Small intestine (tissue), 7 donors: ENCODE data around the gene RFX2. TPM values are rescaled to one million over a fixed set of nuclear protein-coding genes. Genes with fewer than 3 reads are reported as not detected.

Experiments used
- DNase-seq, 2 donors: peaks; one replicate each; pipeline versions ENCODE4 v3.0.0 to v3.0.0-alpha.2; 2013
- FAIRE-seq: peaks from 2 replicates; lab custom pipeline; 2012; peaks lifted over from hg19 to GRCh38; lab: Jason Lieb, UNC
- H3K27ac ChIP-seq, 3 donors: one replicate each; pipeline ENCODE4 v1.5.1; 2013; ENCODE audit warnings: low read length in 2 of 3, mild to moderate bottlenecking in 2 of 3, control low read depth in 1 of 3, inconsistent platforms in 1 of 3, low read depth in 1 of 3, moderate library complexity in 1 of 3
- H3K27me3 ChIP-seq, 3 donors: one replicate each; pipeline ENCODE4 v1.6.1; 2013; ENCODE audit warnings: low read length in 3 of 3, inconsistent platforms in 1 of 3; ENCODE audit not compliant: control insufficient read depth in 3 of 3, insufficient read depth in 3 of 3
- H3K36me3 ChIP-seq, 3 donors: one replicate each; pipeline ENCODE4 v1.6.1; 2013; ENCODE audit warnings: low read length in 3 of 3, inconsistent platforms in 1 of 3, low read depth in 1 of 3, mild to moderate bottlenecking in 1 of 3, moderate library complexity in 1 of 3; ENCODE audit not compliant: control insufficient read depth in 3 of 3, insufficient read depth in 2 of 3
- H3K4me1 ChIP-seq, 3 donors: one replicate each; pipeline ENCODE4 v1.6.1; 2013; ENCODE audit warnings: low read length in 2 of 3, inconsistent platforms in 1 of 3, low read depth in 1 of 3, mild to moderate bottlenecking in 1 of 3, moderate library complexity in 1 of 3; ENCODE audit not compliant: control insufficient read depth in 3 of 3, insufficient read depth in 2 of 3
- H3K4me3 ChIP-seq, 3 donors: one replicate each; pipeline ENCODE4 v1.5.1; 2013; ENCODE audit warnings: low read length in 3 of 3, control low read depth in 1 of 3, inconsistent platforms in 1 of 3, low read depth in 1 of 3, mild to moderate bottlenecking in 1 of 3, moderate library complexity in 1 of 3
- H3K9me3 ChIP-seq, 2 donors: one replicate each; pipeline ENCODE4 v1.6.1; 2013; ENCODE audit warnings: low read depth in 1 of 2, low read length in 1 of 2; ENCODE audit not compliant: control insufficient read depth in 2 of 2, insufficient read depth in 1 of 2
- WGBS, 3 donors: extraction: QIAGEN DNeasy Blood & Tissue Kit; methylation state at CpG; one replicate each; pipeline ENCODE4 v1.1.7; 2013; 5-methylcytosine and 5-hydroxymethylcytosine counted together
- polyA plus RNA-seq, 4 donors: library from polyadenylated mRNA; stranded (reverse) in 3 of 4; unstranded in 1 of 4; fragments of 200-250 nt in 3 of 4; fragments of 120-200 nt in 1 of 4; gene quantifications; one replicate each; pipeline versions ENCODE4 v1.2.1 to v1.2.3, GENCODE V29; 2013
- donor health status: healthy with polysubstance abuse.
- donor health status: control.
- donor health status: control.
- donor health status: Bipolar disorder and iron deficiency.
- donor health status: healthy.

The RFX2 gene
- polyA plus RNA-seq, 4 donors: 1.1 to 9.1 (median 2.3) TPM

DNA sequence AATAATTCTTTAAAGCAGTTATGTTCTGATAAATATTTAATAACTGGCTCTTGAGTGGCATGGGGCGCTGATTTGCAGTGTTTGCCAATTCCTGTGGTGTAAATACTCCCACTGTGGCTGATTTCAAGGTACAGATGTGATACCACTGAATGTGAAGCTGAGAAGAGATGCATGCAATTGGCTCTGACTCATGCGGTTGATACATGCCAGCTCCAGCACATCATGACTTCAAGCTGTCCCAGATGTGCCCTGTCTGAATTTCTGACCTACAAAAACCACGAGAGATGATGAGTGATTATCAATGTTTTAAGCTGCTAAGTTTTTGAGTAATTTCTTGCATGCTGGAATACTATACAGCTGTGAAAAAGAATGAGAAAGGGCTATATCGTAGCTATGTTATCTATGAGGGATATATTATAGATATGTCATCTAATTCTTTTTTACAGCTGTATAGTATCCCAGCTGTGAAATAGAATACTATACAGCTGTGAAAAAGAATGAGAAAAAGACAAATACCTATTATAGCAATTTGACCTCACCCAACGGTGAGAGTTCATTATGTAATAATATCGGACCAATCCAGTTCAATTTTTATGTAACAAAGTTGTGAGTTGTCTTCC lies 17.5 kb upstream of the RFX2 start:
- no peaks in the 10 kb centered on the region for H3K36me3 ChIP-seq
- H3K27me3 ChIP-seq: no peaks in the 10 kb centered on the region
- WGBS, 3 donors: 83 to 87% (median 86%) methylated on average over 6 of the region's 6 CpGs
- H3K9me3 ChIP-seq: peaks cover 0 to 22% of the 10 kb centered on the region in 2 donors
- no peaks in the 10 kb centered on the region for H3K4me1 ChIP-seq
- H3K4me3 ChIP-seq: no peak overlapping the region
- no peak for FAIRE-seq
- H3K27ac ChIP-seq: no peak overlapping the region
- DNase-seq: no peak

DNA sequence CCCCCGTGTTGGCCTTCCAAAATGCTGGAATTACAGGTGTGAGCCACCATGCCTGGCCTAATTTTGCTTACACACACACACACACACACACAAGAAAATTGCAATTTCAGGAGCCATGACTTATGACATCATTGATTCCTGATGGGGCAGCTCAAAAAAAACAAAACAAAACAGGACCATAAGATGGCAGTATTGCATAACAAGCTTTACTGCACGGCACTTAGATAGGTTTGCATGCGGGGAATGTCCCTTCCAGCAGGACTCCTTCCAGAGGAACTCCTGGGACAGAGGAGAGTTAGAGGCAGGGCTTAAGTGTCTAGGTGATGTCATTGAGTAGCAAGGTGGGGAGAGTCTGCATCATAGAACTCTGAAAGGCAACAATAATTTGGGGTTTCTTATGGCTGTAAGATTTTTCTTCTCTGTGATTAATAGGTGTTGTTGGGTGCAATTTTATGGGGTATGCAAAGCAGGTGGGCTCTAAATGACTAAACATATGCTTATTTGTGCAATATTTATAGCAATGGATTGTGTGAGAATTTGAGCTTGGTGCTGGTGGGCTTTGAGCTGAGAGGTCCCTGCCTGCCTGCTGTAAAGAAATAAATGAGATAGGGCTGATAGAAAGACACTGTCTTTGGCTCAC lies 16.2 kb upstream of the RFX2 start:
- Histone ChIP-seq H3K4me1 (no peaks in the 10 kb centered on the region), H3K36me3 (no peaks in the 10 kb centered on the region), H3K4me3 (no peak overlapping the region), H3K9me3 (peaks cover 0 to 22% of the 10 kb centered on the region in 2 donors), H3K27ac (no peak overlapping the region), H3K27me3 (no peaks in the 10 kb centered on the region)
- WGBS, 3 donors: 27 to 43% (median 28%) methylated on average over 3 of the region's 3 CpGs
- FAIRE-seq: no peak
- peak; percentile 26 to 54 for DNase-seq

DNA sequence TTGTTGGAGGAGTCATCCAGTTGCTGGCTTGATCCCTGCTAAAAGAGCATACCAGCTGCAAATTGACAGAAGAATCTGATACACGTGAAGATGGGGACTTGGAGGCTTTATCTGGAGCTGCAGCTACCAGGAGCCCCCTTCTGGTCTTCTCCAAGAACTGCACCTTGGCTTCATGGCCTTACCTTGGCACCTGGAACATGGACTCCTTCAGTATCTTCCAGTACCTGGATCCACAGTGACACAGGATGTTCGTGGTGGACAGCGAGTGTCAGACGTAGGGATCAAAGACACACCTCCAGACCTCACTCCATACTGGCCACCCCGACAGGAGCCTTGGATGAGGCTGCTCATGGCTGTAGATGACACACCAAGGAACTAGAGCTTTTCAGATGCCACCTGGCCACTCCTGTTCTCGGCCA lies 15.3 kb upstream of the RFX2 start:
- H3K4me3 ChIP-seq: no peak overlapping the region

DNA sequence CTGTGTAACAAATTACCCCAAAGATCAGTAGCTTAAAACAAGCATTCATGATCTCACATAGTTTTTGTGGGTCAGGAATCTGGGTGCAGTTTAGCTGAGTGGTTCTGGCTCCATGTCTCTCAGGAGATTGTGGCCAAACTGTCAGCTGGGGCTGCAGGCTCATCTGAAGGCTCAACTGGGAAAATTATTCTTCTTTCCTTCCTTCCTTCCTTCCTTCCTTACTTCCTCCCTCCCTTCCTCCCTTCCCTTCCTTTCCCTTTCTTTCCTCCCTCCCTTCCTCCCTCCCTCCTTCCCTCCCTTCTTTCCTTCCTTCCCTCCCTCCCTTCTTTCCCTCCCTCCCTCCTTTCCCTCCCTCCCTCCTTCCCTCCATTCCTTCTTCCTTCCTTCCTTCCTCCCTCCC lies 8.7 kb upstream of the RFX2 start:
- FAIRE-seq (no peak), DNase-seq (no peak)
- no peaks in the 10 kb centered on the region for H3K36me3 ChIP-seq
- H3K4me3 ChIP-seq: no peak overlapping the region
- peaks cover 0 to 6% of the 10 kb centered on the region in 2 donors for H3K9me3 ChIP-seq
- H3K4me1 ChIP-seq: no peaks in the 10 kb centered on the region
- no peak overlapping the region for H3K27ac ChIP-seq
- H3K27me3 ChIP-seq: no peaks in the 10 kb centered on the region

More for the DNA sequence above, 15.3 kb upstream of the RFX2 start:
- H3K4me1 ChIP-seq: no peaks in the 10 kb centered on the region
- DNase-seq (peak; percentile 70 to 85), FAIRE-seq (no peak)
- peaks cover 0 to 22% of the 10 kb centered on the region in 2 donors for H3K9me3 ChIP-seq
- no peaks in the 10 kb centered on the region for H3K27me3 ChIP-seq
- 16 to 26% (median 17%) methylated on average over 6 of the region's 6 CpGs for WGBS, 3 donors
- H3K36me3 ChIP-seq: no peaks in the 10 kb centered on the region
- no peak overlapping the region for H3K27ac ChIP-seq

DNA sequence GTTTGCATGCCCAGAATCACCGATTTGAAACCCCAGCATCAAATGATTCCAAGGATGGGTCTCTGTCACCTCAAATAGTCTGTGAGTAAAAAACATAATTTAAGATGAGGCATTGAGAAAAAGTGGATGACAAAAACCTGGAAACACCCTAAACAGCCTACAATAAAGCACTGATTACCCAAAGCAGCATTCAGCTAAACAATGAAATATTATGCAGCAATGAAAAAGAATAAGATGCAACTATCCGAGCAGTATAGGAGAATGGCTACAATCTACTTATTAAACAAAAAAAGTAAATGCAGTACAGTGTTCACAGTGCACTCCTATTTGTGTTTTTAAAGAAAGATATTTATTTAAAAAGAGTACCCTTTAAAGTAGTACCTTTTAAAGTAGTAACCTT lies 7.7 kb upstream of the RFX2 start:
- H3K4me1 ChIP-seq: no peaks in the 10 kb centered on the region
- WGBS, 3 donors: 65 to 81% (median 72%) methylated on average over 2 of the region's 2 CpGs
- H3K27ac ChIP-seq: no peak overlapping the region
- peaks cover 0 to 6% of the 10 kb centered on the region in 2 donors for H3K9me3 ChIP-seq
- DNase-seq: no peak
- no peaks in the 10 kb centered on the region for H3K36me3 ChIP-seq
- no peaks in the 10 kb centered on the region for H3K27me3 ChIP-seq
- FAIRE-seq: no peak
- no peak overlapping the region for H3K4me3 ChIP-seq

DNA sequence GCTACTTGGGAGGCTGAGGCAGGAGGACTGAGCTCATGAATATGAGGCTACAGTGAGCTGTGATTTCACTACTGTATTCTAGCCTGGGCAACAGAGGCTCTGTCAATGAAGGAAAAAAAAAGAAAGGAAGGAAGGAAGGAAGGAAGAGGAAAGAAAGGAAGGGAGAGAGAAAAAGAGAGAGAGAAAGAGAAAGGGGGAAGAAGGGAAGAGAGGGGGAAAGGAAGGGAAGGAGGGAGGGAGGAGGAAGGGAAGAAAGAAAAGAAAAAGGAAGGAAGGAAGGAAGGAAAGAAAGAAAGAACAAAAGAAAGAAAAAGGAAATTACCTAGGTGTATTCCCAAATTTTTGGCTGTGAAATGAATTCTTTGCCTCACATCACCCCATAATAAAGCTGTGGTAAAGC lies 7.2 kb upstream of the RFX2 start:
- DNase-seq: no peak
- peaks cover 0 to 6% of the 10 kb centered on the region in 2 donors for H3K9me3 ChIP-seq
- no peaks in the 10 kb centered on the region for H3K27me3 ChIP-seq
- FAIRE-seq: no peak
- H3K27ac ChIP-seq: no peak overlapping the region
- no peaks in the 10 kb centered on the region for H3K36me3 ChIP-seq
- H3K4me1 ChIP-seq: no peaks in the 10 kb centered on the region
- H3K4me3 ChIP-seq: no peak overlapping the region

DNA sequence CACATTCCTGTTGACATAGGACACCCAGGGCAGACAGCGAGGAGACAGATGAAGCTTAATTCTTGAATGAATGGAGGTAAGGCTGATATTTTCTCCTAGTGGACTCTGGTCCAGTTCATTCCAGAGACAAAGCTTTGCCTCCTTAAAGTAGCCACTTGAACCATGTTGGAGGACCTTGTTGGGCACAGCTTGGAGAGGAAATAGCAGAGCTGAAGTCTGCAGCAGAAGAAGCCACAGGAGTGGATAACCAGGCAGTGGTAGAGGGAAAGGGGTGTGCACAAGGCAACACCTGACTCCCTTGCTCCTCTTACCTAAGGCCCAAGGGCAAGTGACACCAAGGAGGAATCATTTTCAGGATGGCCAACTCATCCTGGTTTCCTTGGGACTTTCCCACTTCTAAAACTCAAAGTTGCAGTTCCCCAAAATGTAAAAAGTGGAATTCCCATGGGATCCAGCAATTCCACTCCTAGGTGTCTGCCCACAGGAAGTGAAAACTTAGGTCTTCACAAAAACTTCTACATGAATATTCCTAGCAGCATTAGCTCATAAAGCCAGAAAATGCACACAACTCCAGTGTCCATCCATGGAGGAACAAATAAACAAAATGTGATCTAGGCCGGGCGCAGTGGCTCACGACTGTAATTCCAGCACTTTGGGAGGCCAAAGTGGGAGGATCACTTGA lies 6.6 kb upstream of the RFX2 start:
- Histone ChIP-seq H3K27ac (no peak overlapping the region), H3K4me3 (no peak overlapping the region), H3K9me3 (peaks cover 0 to 6% of the 10 kb centered on the region in 2 donors), H3K4me1 (no peaks in the 10 kb centered on the region), H3K36me3 (no peaks in the 10 kb centered on the region), H3K27me3 (no peaks in the 10 kb centered on the region)
- DNase-seq (no peak), FAIRE-seq (no peak)
- 92 to 94% (median 93%) methylated on average over 4 of the region's 4 CpGs for WGBS, 3 donors

DNA sequence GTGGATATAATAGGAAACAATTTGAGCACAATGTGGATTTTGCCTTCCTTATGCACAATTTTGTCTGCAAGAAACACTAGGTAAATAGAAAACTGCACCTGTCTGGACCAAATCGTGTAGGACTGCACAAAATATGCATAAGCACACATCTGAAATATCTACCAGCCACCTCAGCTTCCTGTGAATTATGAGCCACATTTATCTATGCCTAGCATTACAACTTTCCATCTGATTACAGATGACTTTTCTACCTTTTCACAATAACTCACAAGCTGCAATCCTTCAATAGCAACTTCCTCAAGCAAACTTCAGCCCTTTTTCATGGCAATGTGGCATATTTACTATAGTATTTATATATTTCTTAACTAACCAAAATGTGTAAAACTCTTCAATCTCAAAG lies 5.7 kb upstream of the RFX2 start:
- peaks cover 0 to 10% of the 10 kb centered on the region in 2 donors for H3K9me3 ChIP-seq
- H3K27ac ChIP-seq: no peak overlapping the region
- FAIRE-seq: no peak
- 21 to 45% (median 32%) methylated on average over 1 of the region's 1 CpG for WGBS, 3 donors
- no peaks in the 10 kb centered on the region for H3K27me3 ChIP-seq
- DNase-seq: no peak
- H3K4me3 ChIP-seq: no peak overlapping the region
- H3K36me3 ChIP-seq: no peaks in the 10 kb centered on the region
- no peaks in the 10 kb centered on the region for H3K4me1 ChIP-seq
